Coronary artery (tissue), 2 donors: ENCODE measurements around the gene VPS29.

Experiments
- DNase-seq: peaks from one replicate; pipeline ENCODE4 v3.0.0-alpha.2; 2017; ENCODE audit warnings: low spot score
- H3K27ac ChIP-seq, 2 donors: fragments of 200-600 bp; sonication (generic); one replicate each; pipeline ENCODE4 v1.5.1; 2016 to 2019
- H3K4me3 ChIP-seq: fragments of 200-600 bp; sonication (generic); 2 replicates; pipeline ENCODE4 v1.5.1; 2016; ENCODE audit warnings: mild to moderate bottlenecking, moderate library complexity
- TF ChIP-seq, protein P1 (sequence below): fragments of 200-600 bp; sonication (generic); IDR thresholded peaks from one replicate; pipeline ENCODE4 v1.5.1; 2019; ENCODE audit warnings: antibody characterized with exemption

The VPS29 gene

DNA sequence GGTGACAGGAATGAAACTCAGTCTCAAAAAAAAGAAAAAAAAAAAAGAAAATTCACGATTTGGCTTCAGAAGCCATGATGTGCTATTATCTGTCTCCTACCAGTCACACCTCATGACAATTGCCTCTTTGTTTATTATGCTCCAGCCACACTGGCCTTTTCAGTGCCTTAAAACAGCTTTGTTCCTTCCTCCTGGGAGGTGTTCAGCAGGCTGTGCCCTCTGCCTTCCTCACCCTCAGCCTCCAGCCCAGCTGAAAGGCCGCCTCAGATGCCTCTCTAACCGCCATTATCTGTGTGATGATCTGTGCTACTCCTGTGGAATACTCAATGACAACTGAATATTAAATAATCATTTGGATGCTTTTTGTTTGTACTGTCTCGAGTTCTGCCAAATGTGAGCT lies 43.2 kb downstream of the VPS29 start:
- no peak for DNase-seq
- Histone ChIP-seq H3K4me3 (no peak overlapping the region), H3K27ac (no peak overlapping the region)
- TF ChIP-seq, protein P1, sequence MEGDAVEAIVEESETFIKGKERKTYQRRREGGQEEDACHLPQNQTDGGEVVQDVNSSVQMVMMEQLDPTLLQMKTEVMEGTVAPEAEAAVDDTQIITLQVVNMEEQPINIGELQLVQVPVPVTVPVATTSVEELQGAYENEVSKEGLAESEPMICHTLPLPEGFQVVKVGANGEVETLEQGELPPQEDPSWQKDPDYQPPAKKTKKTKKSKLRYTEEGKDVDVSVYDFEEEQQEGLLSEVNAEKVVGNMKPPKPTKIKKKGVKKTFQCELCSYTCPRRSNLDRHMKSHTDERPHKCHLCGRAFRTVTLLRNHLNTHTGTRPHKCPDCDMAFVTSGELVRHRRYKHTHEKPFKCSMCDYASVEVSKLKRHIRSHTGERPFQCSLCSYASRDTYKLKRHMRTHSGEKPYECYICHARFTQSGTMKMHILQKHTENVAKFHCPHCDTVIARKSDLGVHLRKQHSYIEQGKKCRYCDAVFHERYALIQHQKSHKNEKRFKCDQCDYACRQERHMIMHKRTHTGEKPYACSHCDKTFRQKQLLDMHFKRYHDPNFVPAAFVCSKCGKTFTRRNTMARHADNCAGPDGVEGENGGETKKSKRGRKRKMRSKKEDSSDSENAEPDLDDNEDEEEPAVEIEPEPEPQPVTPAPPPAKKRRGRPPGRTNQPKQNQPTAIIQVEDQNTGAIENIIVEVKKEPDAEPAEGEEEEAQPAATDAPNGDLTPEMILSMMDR = no peak

DNA sequence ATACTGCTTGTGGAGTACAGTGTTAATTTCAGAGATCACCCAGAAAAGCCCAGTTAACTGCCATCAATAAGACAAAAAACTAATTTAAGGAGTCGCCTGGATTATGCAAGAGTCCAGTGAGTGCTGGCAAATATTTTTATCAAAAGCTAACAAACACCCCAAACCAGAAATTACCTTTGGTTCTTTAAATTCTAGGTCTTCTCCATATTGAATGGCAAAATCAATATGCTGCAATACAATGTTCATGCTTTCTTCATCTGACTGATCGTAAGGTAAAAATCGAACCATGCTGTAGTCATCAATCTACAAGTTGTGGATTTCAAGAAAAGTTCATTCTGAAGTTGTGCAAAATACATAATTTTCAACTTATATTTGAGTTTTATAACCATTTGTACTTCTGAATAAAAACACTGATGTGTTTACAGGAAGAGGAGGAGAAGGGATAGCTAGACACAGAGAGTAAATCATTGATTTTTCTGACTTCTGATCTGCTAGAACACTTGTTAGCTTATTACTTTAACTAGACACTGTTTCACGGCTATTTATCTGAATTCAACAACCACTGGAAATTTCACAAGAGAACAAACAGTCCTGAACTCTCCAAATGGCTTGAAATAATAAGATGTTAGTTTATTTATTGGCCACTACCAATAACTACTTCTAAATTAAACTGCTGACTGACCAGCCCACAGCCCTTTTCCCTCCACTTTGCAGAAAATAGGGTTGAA lies 48.2 kb downstream of the VPS29 start:
- H3K4me3 ChIP-seq = no peak overlapping the region
- TF ChIP-seq, protein P1 = no peak
- no peak for DNase-seq

DNA sequence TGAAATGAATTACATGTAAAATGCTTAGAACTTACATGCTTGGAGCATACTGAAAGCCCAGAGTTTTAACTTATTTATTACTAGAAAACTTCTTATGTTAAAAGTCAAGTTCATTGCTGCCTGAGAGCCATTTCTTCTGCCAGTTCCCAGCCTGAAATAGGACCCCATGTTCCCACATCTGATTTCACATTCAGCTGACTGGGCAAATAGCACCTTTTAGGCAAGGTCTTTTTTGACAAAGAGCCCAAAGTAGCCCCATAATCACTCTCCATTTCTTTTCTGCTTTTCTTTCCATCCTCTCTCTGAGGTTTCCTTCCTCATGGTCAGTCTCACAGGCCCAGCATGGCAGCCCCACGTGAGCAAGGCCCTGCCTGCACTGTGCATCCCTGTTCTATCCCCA lies 50.6 kb downstream of the VPS29 start:
- no peak overlapping the region for H3K4me3 ChIP-seq
- DNase-seq = no peak
- TF ChIP-seq, protein P1 = no peak
- H3K27ac ChIP-seq = peak overlapping the region in 1 of 2 donors; percentile 5

More for the DNA sequence above, 48.2 kb downstream of the VPS29 start:
- H3K27ac ChIP-seq = no peak overlapping the region

DNA sequence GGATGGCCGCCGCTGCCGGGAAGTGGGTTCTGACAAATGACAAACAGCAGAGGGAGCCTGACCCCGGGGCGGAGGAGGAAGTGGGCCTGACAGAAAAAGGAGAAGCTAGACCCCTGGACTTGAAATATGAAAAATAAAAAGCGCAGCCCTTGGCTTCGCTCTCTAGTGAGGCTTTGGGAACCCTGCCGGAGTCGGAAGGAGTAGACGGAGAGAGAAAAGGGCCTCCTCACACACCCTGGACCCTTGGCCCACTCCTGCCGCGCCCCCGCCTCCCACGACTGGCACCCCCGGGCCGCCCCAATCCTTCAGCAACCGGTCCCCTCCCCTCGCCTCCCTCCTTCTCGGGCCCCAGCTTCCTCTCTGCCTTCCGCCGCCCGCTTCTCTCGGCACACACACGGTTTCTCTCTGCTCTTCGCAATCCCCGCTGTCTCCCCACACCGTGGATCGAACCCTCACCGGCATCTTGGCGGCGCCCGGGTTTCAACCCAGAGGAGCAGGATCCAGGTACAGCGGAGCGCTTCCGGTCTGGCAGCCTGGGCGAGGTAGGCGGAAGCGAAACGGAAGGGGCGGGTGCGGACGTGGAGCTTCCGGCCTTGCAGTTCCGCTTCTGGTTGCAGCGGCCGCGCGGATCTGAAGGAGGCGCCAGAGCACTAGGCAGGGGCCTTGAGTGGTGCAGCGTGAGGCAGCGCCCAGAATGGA lies 52.0 kb downstream of the VPS29 start, which contains the start of gene ARPC3:
TSS of gene ARPC3 (minus strand) at position 539 of the 699 bp plus-strand sequence. CDS start at position 462, 77 bp downstream.
- H3K4me3 ChIP-seq = peak within 1 kb of the TSS; percentile 84
- peak within 1 kb of the TSS; percentile 83 to 91 for H3K27ac ChIP-seq
- DNase-seq = peak; percentile 94
- TF ChIP-seq, protein P1 = peak; percentile 73

DNA sequence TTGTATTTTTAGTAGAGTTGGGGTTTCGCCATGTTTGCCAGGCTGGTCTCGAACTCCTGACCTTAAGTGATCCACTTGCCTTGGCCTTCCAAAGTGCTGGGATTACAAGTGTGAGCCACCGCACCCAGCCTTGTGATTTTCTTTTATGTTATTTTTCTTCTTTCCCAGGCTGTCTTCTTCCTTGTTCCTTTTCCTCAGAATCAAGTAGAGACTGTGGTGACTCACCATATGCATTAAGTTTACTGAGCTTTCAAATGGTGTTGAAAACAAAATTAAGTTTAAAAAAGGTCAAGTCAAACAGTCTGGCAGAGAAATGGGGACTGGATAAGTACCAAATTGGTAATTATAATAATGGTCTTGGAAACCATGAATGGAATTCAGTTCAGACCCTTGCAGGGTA lies 57.5 kb downstream of the VPS29 start:
- TF ChIP-seq, protein P1 = no peak
- Histone ChIP-seq H3K4me3 (no peak overlapping the region), H3K27ac (no peak overlapping the region)
- no peak for DNase-seq
